H9 (cell line): ENCODE measurements around the gene FBP2. TPM values are rescaled to one million over a fixed set of nuclear protein-coding genes. Genes with fewer than 3 reads are reported as not detected.

ENCODE experiments used
- DNase-seq: peaks from one replicate; pipeline ENCODE4 v3.0.0-alpha.2; 2017
- H2AFZ ChIP-seq: one replicate; pipeline ENCODE4 v1.6.1; 2013; ENCODE audit warnings: mild to moderate bottlenecking, low read length, control low read depth, moderate library complexity
- H2AK5ac ChIP-seq: 2 replicates; pipeline ENCODE4 v1.6.1; 2013; ENCODE audit warnings: low read length, control low read depth, mixed read lengths; ENCODE audit not compliant: insufficient read length
- H2BK120ac ChIP-seq: one replicate; pipeline ENCODE4 v1.6.1; 2013; ENCODE audit warnings: low read depth, mild to moderate bottlenecking, low read length, control low read depth, inconsistent platforms; ENCODE audit not compliant: poor library complexity, severe bottlenecking
- H2BK12ac ChIP-seq: 2 replicates; pipeline ENCODE4 v1.6.1; 2013; ENCODE audit warnings: low read length, control low read depth, mixed read lengths, low read depth; ENCODE audit not compliant: insufficient read length
- H2BK15ac ChIP-seq: 2 replicates; pipeline ENCODE4 v1.6.1; 2013; ENCODE audit warnings: low read depth, low read length, control low read depth
- H2BK20ac ChIP-seq: one replicate; pipeline ENCODE4 v1.6.1; 2013; ENCODE audit warnings: low read depth, mild to moderate bottlenecking, low read length, control low read depth, inconsistent platforms; ENCODE audit not compliant: poor library complexity, severe bottlenecking
- H2BK5ac ChIP-seq: 2 replicates; pipeline ENCODE4 v1.6.1; 2013; ENCODE audit warnings: low read length, control low read depth, mixed read lengths; ENCODE audit not compliant: insufficient read length
- H3K14ac ChIP-seq: 2 replicates; pipeline ENCODE4 v1.6.1; 2013; ENCODE audit warnings: low read length, control low read depth; ENCODE audit not compliant: insufficient read depth
- H3K18ac ChIP-seq: 2 replicates; pipeline ENCODE4 v1.6.1; 2013; ENCODE audit warnings: low read depth, mild to moderate bottlenecking, mixed read lengths, low read length, control low read depth; ENCODE audit not compliant: insufficient read length
- H3K23ac ChIP-seq: 2 replicates; pipeline ENCODE4 v1.6.1; 2013; ENCODE audit warnings: low read length, control low read depth, mixed read lengths, low read depth; ENCODE audit not compliant: insufficient read length
- H3K23me2 ChIP-seq: 2 replicates; pipeline ENCODE4 v1.6.1; 2013; ENCODE audit warnings: low read depth, mild to moderate bottlenecking, mixed read lengths, low read length, control low read depth; ENCODE audit not compliant: insufficient read length, poor library complexity, severe bottlenecking
- H3K27ac ChIP-seq: 2 replicates; pipeline ENCODE4 v1.5.1; 2013; ENCODE audit warnings: low read length, control low read depth, mixed read lengths, low read depth; ENCODE audit not compliant: insufficient read length
- H3K27me3 ChIP-seq: 2 replicates; pipeline ENCODE4 v1.6.1; 2013; ENCODE audit warnings: low read length, control low read depth, inconsistent platforms; ENCODE audit not compliant: insufficient read depth
- H3K4ac ChIP-seq: 2 replicates; pipeline ENCODE4 v1.6.1; 2013; ENCODE audit warnings: low read depth, mild to moderate bottlenecking, control low read depth, inconsistent platforms, low read length, moderate library complexity
- H3K4me1 ChIP-seq: 2 replicates; pipeline ENCODE4 v1.6.1; 2013; ENCODE audit warnings: low read length, control low read depth, inconsistent platforms; ENCODE audit not compliant: insufficient read depth
- H3K4me2 ChIP-seq: 2 replicates; pipeline ENCODE4 v1.6.1; 2013; ENCODE audit warnings: low read length, control low read depth, mixed read lengths; ENCODE audit not compliant: insufficient read length, insufficient read depth
- H3K56ac ChIP-seq: 2 replicates; pipeline ENCODE4 v1.6.1; 2013; ENCODE audit warnings: low read depth, mild to moderate bottlenecking, mixed read lengths, low read length, control low read depth; ENCODE audit not compliant: insufficient read length
- H3K79me1 ChIP-seq: 2 replicates; pipeline ENCODE4 v1.6.1; 2013; ENCODE audit warnings: low read depth, mild to moderate bottlenecking, moderate library complexity, low read length, control low read depth, inconsistent platforms; ENCODE audit not compliant: insufficient read depth, poor library complexity, severe bottlenecking
- H3K79me2 ChIP-seq: 2 replicates; pipeline ENCODE4 v1.6.1; 2013; ENCODE audit warnings: low read length, control low read depth, inconsistent platforms; ENCODE audit not compliant: insufficient read depth
- H3K9ac ChIP-seq: 2 replicates; pipeline ENCODE4 v1.6.1; 2013; ENCODE audit warnings: low read length, control low read depth, mixed read lengths; ENCODE audit not compliant: insufficient read length; ENCODE audit errors: extremely low read depth
- H3K9me3 ChIP-seq: one replicate; pipeline ENCODE4 v1.6.1; 2013; ENCODE audit warnings: low read depth, low read length, inconsistent platforms; ENCODE audit not compliant: control insufficient read depth
- H3T11ph ChIP-seq: one replicate; pipeline ENCODE4 v1.6.1; 2013; ENCODE audit warnings: mild to moderate bottlenecking, low read length, control low read depth, inconsistent platforms
- H4K20me1 ChIP-seq: one replicate; pipeline ENCODE4 v1.6.1; 2013; ENCODE audit not compliant: control insufficient read depth, insufficient read length, insufficient read depth
- H4K5ac ChIP-seq: 2 replicates; pipeline ENCODE4 v1.6.1; 2013; ENCODE audit warnings: low read depth, mild to moderate bottlenecking, mixed read lengths, low read length, control low read depth; ENCODE audit not compliant: insufficient read length
- H4K8ac ChIP-seq: replicated peaks from 2 replicates; pipeline ENCODE4 v1.6.1; 2013; ENCODE audit warnings: low read length, control low read depth, mixed read lengths, low read depth; ENCODE audit not compliant: insufficient read length
- H4K91ac ChIP-seq: 2 replicates; pipeline ENCODE4 v1.6.1; 2013; ENCODE audit warnings: low read depth, mild to moderate bottlenecking, moderate library complexity, mixed read lengths, low read length, control low read depth; ENCODE audit not compliant: insufficient read length
- H3K27ac Mint-ChIP-seq, 3 experiments: 2 replicates in 2 of 3; 3 replicates in 1 of 3; pipeline ENCODE4 v1.8.0; 2020 to 2021; ENCODE audit warnings: mixed read lengths in 3 of 3, mild to moderate bottlenecking in 1 of 3, moderate library complexity in 1 of 3
- H3K27me3 Mint-ChIP-seq: 2 replicates; pipeline ENCODE4 v1.8.0; 2021; ENCODE audit warnings: low read depth, mild to moderate bottlenecking, moderate library complexity, mixed read lengths
- H3K36me3 Mint-ChIP-seq, 3 experiments: 2 replicates in 2 of 3; 3 replicates in 1 of 3; pipeline ENCODE4 v1.8.0; 2020 to 2021; ENCODE audit warnings: low read depth in 3 of 3, mixed read lengths in 3 of 3; ENCODE audit not compliant: insufficient read depth in 1 of 3
- H3K4me1 Mint-ChIP-seq, 2 experiments: 2 replicates each; pipeline ENCODE4 v1.8.0; 2020; ENCODE audit warnings: mixed read lengths in 2 of 2
- H3K4me3 Mint-ChIP-seq, 2 experiments: 2 replicates in 1 of 2; 3 replicates in 1 of 2; pipeline ENCODE4 v1.8.0; 2020 to 2021; ENCODE audit warnings: mild to moderate bottlenecking in 2 of 2, mixed read lengths in 2 of 2, moderate library complexity in 1 of 2
- H3K9me3 Mint-ChIP-seq, 2 experiments: 2 replicates in 1 of 2; 3 replicates in 1 of 2; pipeline ENCODE4 v1.8.0; 2020; ENCODE audit warnings: mild to moderate bottlenecking in 2 of 2, mixed read lengths in 2 of 2, moderate library complexity in 1 of 2
- CTCF ChIP-seq: fragments of 200-600 bp; sonication (generic); conservative IDR thresholded peaks from 3 replicates; pipeline ENCODE4 v1.8.0; 2021; ENCODE audit warnings: antibody characterized with exemption, mild to moderate bottlenecking
- WGBS: extraction: QIAGEN DNeasy Blood & Tissue Kit; methylation state at CpG from one replicate; pipeline ENCODE4 v1.1.7; 2013; ENCODE audit warnings: missing lambda C conversion rate, low lambda C conversion rate, mixed read lengths; ENCODE audit not compliant: insufficient read length; ENCODE audit errors: extremely low coverage; 5-methylcytosine and 5-hydroxymethylcytosine counted together
- total RNA-seq: library from RNA; stranded (reverse); gene quantifications from 2 replicates; pipeline ENCODE4 v1.2.1, GENCODE V29; 2021

The FBP2 gene
- total RNA-seq, 1 experiment from 2014 or later, result not detected

GRCh38 chr9:94631599-94631998 is 38.0 kb upstream of the FBP2 start:
- H2AK5ac ChIP-seq, result no peak overlapping the region
- no peak overlapping the region for H2BK5ac ChIP-seq
- H3K4me1 ChIP-seq, result peaks cover 4% of the 10 kb centered on the region; the same call in 1 of the 2 replicates
- no peak overlapping the region for H2BK120ac ChIP-seq
- no peaks in the 10 kb centered on the region for H3K79me2 ChIP-seq
- H2BK15ac ChIP-seq, result no peak overlapping the region
- no peak overlapping the region for H3K14ac ChIP-seq
- peak overlapping the region; percentile 1 for H3K4me2 ChIP-seq
- WGBS, result no CpG with 5 or more reads among the region's 8 CpGs
- Mint-ChIP-seq H3K4me3 (no peak overlapping the region; a peak in 1 of 5 replicates), H3K27ac (peak overlapping the region in 1 of 3 experiments; percentile 29; a peak in 3 of 7 replicates), H3K4me1 (peaks cover 36 to 49% of the 10 kb centered on the region in 2 experiments), H3K27me3 (peaks cover 39% of the 10 kb centered on the region), H3K36me3 (no peaks in the 10 kb centered on the region), H3K9me3 (no peaks in the 10 kb centered on the region; a peak in 1 of 5 replicates)
- DNase-seq, result no peak
- H3K27ac ChIP-seq, result no peak overlapping the region
- no peaks in the 10 kb centered on the region for H3K79me1 ChIP-seq
- no peak overlapping the region for H3K4ac ChIP-seq
- no peak overlapping the region for H4K5ac ChIP-seq
- H4K20me1 ChIP-seq, result no peaks in the 10 kb centered on the region
- H3K23me2 ChIP-seq, result no peaks in the 10 kb centered on the region
- no peak for TF ChIP-seq CTCF
- H2AFZ ChIP-seq, result no peak overlapping the region
- no peaks in the 10 kb centered on the region for H3K9me3 ChIP-seq
- no peak overlapping the region for H3K9ac ChIP-seq
- no peak overlapping the region for H3T11ph ChIP-seq
- no peak overlapping the region for H4K8ac ChIP-seq
- no peak overlapping the region for H2BK12ac ChIP-seq
- H2BK20ac ChIP-seq, result no peak overlapping the region
- H3K18ac ChIP-seq, result no peak overlapping the region
- H3K56ac ChIP-seq, result no peak overlapping the region
- H4K91ac ChIP-seq, result no peak overlapping the region
- no peaks in the 10 kb centered on the region; the same call in 1 of the 2 replicates for H3K27me3 ChIP-seq
- H3K23ac ChIP-seq, result no peak overlapping the region
